ENCODE data around the gene SLC25A26.

Gene SLC25A26

DNA sequence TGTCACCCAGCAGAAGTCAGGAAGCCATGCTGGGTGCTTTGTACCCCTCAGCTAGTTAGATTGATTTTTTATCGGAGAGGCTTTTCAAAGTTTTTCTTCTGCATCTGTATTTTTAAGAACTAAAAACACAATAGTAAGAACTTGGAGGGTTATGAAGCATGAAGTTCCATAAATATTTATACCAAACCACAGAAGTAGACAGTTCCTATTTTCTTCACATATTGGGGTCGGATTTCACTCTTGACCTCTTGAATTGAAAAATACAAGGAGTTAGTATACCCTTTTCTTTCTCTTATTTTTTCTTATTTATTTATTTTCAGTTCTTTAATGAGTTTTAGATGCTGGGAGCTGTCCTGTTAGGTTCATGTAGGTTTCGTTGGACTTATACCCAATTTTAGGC, 35.1 kb downstream of the SLC25A26 start:
- H3K4me3 ChIP-seq (ENCODE audit: low read length), result no peak overlapping the region
- DNase-seq (ENCODE audit: low read depth), result no peak
- TF ChIP-seq, protein P1, sequence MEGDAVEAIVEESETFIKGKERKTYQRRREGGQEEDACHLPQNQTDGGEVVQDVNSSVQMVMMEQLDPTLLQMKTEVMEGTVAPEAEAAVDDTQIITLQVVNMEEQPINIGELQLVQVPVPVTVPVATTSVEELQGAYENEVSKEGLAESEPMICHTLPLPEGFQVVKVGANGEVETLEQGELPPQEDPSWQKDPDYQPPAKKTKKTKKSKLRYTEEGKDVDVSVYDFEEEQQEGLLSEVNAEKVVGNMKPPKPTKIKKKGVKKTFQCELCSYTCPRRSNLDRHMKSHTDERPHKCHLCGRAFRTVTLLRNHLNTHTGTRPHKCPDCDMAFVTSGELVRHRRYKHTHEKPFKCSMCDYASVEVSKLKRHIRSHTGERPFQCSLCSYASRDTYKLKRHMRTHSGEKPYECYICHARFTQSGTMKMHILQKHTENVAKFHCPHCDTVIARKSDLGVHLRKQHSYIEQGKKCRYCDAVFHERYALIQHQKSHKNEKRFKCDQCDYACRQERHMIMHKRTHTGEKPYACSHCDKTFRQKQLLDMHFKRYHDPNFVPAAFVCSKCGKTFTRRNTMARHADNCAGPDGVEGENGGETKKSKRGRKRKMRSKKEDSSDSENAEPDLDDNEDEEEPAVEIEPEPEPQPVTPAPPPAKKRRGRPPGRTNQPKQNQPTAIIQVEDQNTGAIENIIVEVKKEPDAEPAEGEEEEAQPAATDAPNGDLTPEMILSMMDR (conservative IDR thresholded peaks at IDR 0.05; ENCODE audit: low read depth, low read length), result no peak

DNA sequence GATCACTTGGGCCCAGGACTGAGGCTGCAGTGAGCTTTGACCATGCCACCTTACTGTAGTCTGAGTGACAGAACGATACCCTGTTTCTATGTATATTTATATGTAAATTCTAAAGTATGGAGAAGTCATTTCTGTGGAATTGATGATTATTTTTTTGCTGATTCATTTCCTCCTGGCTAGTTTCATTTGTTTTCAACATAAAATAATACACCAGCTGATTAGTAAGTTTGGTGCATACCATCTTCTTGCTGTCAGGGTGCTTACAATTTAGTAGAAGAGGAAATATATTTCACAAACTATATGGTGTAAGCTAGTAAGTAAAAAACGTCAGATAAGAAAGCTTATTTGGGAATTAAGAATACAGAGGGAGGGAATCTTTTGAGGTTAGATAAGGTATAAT, 36.0 kb downstream of the SLC25A26 start:
- no peak for DNase-seq (ENCODE audit: low read depth)
- no peak overlapping the region for H3K4me3 ChIP-seq (ENCODE audit: low read length)
- TF ChIP-seq, protein P1 (conservative IDR thresholded peaks at IDR 0.05; ENCODE audit: low read depth, low read length), result no peak

DNA sequence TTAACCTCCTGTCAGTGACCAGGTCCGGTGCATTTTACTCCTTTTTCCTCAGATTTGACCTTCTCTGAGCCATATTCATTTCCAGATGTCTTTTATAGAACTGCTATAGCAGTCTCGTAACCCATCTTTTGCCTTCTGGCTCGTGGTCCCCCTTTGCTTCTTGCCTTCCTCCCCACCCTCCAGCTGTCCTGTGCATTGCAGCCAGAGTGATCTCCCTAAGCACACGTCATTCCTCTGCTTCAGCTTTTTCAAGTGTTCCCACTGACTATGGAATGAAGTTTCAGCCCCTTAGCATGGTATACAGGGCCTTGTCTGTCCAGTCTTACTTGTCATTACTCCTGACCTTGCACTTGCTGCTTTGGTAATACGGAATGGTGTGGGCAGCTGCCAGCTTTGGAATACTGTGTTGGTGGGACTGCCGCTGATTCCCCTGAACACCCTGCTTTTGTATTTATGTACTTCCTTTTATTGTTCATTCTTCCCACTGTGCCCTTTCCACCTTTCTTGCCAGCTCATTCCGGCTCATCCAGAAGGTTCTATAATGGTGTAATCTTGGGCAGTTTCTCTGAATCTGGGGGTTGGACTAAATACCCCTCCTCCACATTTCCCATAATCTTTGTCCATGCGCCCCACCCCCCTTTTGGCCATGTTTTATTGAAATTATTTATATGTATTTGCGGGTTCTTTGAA, 38.9 kb downstream of the SLC25A26 start:
- H3K4me3 ChIP-seq (ENCODE audit: low read length), result no peak overlapping the region
- no peak for DNase-seq (ENCODE audit: low read depth)
- TF ChIP-seq, protein P1 (conservative IDR thresholded peaks at IDR 0.05; ENCODE audit: low read depth, low read length), result no peak

DNA sequence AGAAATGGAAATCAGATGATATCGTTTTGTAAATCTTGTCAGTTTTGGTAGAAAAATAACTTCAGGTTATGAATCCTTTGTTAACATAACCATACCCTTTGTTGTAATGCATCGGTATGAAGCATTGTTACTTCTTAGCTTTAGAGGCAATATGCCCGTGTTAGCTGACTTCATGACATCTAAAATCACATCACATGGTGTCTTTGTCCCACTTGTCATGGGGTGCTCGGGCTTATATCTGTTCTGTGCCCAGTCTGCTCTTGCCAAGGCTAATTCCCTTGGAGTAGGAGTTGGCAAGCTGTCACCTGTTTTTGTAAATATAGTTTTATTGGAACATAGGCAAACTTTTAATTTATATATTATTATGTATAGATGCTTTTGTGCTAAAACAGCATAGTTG, 39.6 kb downstream of the SLC25A26 start:
- TF ChIP-seq, protein P1 (conservative IDR thresholded peaks at IDR 0.05; ENCODE audit: low read depth, low read length), result no peak
- no peak for DNase-seq (ENCODE audit: low read depth)

DNA sequence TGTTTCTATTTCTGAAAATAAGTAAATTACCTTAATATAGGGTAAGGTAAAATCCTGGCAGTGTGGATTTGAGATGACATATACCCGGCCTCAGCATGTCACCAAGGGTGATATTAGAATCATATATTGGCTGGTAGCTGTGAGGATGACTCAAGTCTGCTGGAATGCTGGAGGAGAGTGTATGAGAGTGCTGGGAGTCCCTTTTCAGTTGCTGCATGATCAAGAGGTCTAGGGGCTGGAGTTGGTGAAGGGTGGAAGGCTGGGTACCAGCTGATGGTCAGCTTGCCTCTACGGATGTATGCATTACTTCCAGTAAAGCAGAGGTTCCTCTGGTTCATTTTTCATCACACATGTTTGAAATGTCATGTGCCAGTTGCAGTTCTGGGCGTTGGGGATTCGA, 40.6 kb downstream of the SLC25A26 start:
- DNase-seq (ENCODE audit: low read depth), result no peak
- TF ChIP-seq, protein P1 (conservative IDR thresholded peaks at IDR 0.05; ENCODE audit: low read depth, low read length), result no peak
- no peak overlapping the region for H3K4me3 ChIP-seq (ENCODE audit: low read length)

More for the DNA sequence above, 39.6 kb downstream of the SLC25A26 start:
- no peak overlapping the region for H3K4me3 ChIP-seq (ENCODE audit: low read length)

DNA sequence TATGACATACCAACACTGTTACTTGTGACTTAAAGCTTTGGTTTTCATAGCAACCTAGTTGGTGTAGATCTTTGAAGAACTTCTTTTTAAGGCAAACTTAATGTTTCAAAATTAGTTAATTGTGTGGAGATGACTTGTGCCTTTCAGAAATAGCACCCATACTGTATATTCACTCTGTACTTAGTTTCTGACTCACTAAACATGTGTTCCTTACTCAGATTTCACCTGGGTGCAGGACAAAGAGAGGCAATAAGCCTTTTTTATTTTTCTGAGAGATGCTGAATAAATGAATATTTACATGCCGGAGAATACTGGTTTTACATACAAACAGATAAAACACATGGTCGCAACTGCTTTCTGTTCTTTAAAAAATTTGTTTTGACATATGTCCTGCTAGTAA, 44.8 kb downstream of the SLC25A26 start:
- DNase-seq (ENCODE audit: low read depth), result no peak
- TF ChIP-seq, protein P1 (conservative IDR thresholded peaks at IDR 0.05; ENCODE audit: low read depth, low read length), result no peak
- no peak overlapping the region for H3K4me3 ChIP-seq (ENCODE audit: low read length)

DNA sequence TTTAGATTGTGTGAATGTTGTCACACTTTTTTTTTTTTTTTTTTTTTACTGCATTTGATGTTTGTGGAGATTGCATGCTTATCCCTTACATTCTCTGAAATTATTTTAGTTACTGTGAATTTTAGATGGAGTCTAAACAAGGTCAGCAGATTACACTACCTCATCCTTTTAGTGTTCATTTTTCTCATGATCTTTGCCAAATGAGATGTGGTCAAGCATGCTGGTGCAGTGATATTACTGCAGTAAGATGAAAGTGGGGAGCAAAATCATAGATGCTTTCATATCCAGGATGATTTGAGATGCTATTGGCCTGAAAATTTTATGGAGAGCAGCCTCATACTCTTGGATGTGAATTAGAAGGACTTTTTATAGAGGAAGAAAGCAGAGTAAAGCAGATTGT, 45.8 kb downstream of the SLC25A26 start:
- no peak overlapping the region for H3K4me3 ChIP-seq (ENCODE audit: low read length)
- no peak for DNase-seq (ENCODE audit: low read depth)
- TF ChIP-seq, protein P1 (conservative IDR thresholded peaks at IDR 0.05; ENCODE audit: low read depth, low read length), result no peak

All from retinal pigment epithelial cell (primary cell).